SIG-M5 treated with dmso at 0.1 percent for 504 hours (cell line): ENCODE measurements around the gene PPARA.

Experiments
- DNase-seq: peaks from one replicate; lab custom pipeline; 2025; ENCODE audit not compliant: unreplicated experiment; lab: John Stamatoyannopoulos, UW

The PPARA gene

DNA sequence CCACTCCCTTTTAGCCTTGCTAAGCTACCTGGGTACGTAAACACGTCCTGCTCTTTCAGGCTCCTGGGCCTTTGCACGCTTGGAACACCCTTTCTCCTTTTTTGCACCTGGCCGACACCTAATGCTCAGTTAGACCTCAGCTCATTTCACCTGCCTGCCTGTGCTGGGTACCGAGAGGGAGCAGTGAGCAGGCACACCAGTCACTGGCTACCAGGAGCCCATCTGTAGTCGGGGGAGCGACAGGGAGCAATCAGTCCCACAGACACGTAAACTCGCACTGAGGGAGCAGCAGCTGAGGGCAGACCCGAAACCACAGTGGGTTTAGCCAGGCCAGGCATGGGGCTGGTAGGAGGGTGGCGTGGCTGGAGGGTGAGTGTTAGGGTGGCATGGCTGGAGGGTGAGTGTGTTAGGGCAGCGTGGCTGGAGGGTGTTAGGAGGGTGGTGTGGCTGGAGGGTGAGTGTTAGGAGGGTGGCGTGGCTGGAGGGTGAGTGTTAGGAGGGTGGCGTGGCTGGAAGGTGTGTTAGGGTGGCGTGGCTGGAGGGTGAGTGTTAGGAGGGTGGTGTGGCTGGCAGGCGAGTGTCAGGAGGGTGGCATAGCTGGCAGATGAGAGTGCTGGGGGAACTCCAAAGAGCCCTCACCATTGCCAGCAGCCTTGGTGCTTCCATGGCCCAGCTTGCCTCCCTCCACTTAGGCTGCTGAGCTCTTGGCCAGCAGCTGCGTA, 140.0 kb downstream of the PPARA start:
- DNase-seq, result no peak

GRCh38 chr22:46290843-46291785, 140.8 kb downstream of the PPARA start:
- DNase-seq, result no peak

DNA sequence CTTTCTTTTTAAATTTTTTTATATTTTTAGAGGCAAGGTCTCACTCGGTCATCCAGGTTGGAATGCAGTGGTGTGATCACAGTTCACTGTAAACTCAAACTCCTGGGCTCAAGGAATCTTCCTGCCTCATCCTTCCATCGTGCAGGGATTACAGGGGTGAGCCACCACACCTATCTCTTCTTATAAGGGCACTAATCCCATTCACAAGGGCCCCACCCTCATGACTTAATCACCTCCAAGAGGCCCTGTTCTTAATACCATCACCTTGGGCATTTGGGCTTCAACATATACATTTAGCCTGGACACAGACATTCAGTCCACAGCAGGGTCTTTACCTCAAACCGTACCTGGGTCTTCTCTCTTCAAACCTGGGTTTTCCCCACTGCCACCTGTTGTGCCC, 141.8 kb downstream of the PPARA start:
- no peak for DNase-seq

DNA sequence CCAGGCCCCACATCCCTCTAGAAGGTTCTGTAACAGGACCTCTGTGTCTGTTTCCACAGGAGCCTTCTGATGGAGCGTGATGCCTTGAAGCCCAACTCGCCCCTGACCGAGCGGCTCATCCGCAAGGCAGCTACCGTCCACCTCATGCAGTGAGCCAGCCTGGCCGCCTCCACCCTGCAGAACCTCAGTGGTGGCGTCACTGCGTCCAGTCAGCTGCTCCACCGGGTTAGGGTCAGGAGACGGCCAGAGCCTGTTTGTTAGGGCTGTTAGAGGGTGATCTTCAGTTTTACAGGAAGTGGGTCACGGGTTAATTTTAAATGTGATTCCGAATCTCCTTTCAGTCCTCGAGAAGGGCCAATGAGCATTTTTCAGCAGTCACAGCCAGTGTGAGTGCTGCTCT, 142.4 kb downstream of the PPARA start:
- DNase-seq, result no peak
